GM12878 (cell line): ENCODE results near the gene SHC4. TPM values are rescaled to one million over a fixed set of nuclear protein-coding genes. Genes with fewer than 3 reads are reported as not detected.

ENCODE experiments used
- ATAC-seq: fragments of 200-7000 bp; cut with Tn5 transposase; 3 replicates; pipeline ENCODE4 v1.9.1; 2020; ENCODE audit warnings: mild to moderate bottlenecking, moderate library complexity
- BruUV-seq: library from RNA; stranded (reverse); fragments of 400-500 nt; replicated peaks from 2 replicates; lab custom pipeline; 2021; lab: Mats Ljungman, UMichigan
- CTCF ChIA-PET: fragments of 300-600 bp; sonication (Branson Sonifier 250); formaldehyde crosslinking; extraction: SDS; loops from one replicate; lab custom pipeline; 2021; ENCODE audit warnings: inconsistent platforms; lab: Yijun Ruan, JAX
- POLR2A ChIA-PET: fragments of 350-600 bp; formaldehyde crosslinking; extraction: SDS; loops from one replicate; lab custom pipeline; 2021; ENCODE audit warnings: inconsistent platforms; lab: Charles Lee
- RAD21 ChIA-PET: fragments of 300-600 bp; sonication (Branson Sonifier 250); formaldehyde crosslinking; loops from one replicate; lab custom pipeline; 2023; ENCODE audit warnings: antibody characterized with exemption; ENCODE audit not compliant: unreplicated experiment; lab: Charles Lee
- SMC1A ChIA-PET: fragments of 300-600 bp; sonication (Branson Sonifier 250); formaldehyde crosslinking; loops from one replicate; lab custom pipeline; 2023; ENCODE audit not compliant: unreplicated experiment, uncharacterized antibody; lab: Charles Lee
- DNase-seq: peaks from one replicate; pipeline ENCODE4 v3.0.0-alpha.2; 2011; ENCODE audit warnings: low read depth, low spot score
- FAIRE-seq: peaks from 3 replicates; lab custom pipeline; 2011; peaks lifted over from hg19 to GRCh38; lab: Jason Lieb, UNC
- H2AFZ ChIP-seq: 2 replicates; pipeline ENCODE4 v1.6.0; 2011; ENCODE audit warnings: low read depth, low read length, control low read depth; ENCODE audit not compliant: control insufficient read depth
- H3K27ac ChIP-seq: 2 replicates; pipeline ENCODE4 v1.5.1; 2011; ENCODE audit warnings: control low read depth; ENCODE audit not compliant: control insufficient read depth, insufficient read depth
- H3K27me3 ChIP-seq, 2 experiments: replicated peaks in 1 of 2; 2 replicates each; pipeline versions ENCODE4 v1.6.0 to v1.6.1; 2011; ENCODE audit warnings: low read length in 1 of 2; ENCODE audit not compliant: control insufficient read depth in 2 of 2, insufficient read depth in 2 of 2
- H3K36me3 ChIP-seq, 2 experiments: 2 replicates each; pipeline ENCODE4 v1.5.1; 2011; ENCODE audit warnings: low read length in 1 of 2; ENCODE audit not compliant: control insufficient read depth in 2 of 2, insufficient read depth in 2 of 2
- H3K4me1 ChIP-seq: 2 replicates; pipeline ENCODE4 v1.6.1; 2011; ENCODE audit warnings: mild to moderate bottlenecking, low read length, moderate library complexity, mixed read lengths; ENCODE audit not compliant: control insufficient read depth, insufficient read depth
- H3K4me2 ChIP-seq: 2 replicates; pipeline ENCODE4 v1.6.0; 2011; ENCODE audit warnings: control low read depth; ENCODE audit not compliant: control insufficient read depth, insufficient read depth
- H3K4me3 ChIP-seq: fragments of 200-600 bp; sonication (generic); 2 replicates; pipeline ENCODE4 v1.5.1; 2016
- H3K79me2 ChIP-seq: 2 replicates; pipeline ENCODE4 v1.6.0; 2011; ENCODE audit warnings: low read length; ENCODE audit not compliant: control insufficient read depth, insufficient read depth
- H3K9ac ChIP-seq: 2 replicates; pipeline ENCODE4 v1.8.0; 2011; ENCODE audit warnings: low read length, control low read depth, mixed read lengths; ENCODE audit not compliant: control insufficient read depth, insufficient read depth
- H3K9me3 ChIP-seq: replicated peaks from 3 replicates; pipeline ENCODE4 v1.5.1; 2011; ENCODE audit warnings: mild to moderate bottlenecking, low read length; ENCODE audit not compliant: control insufficient read depth, insufficient read depth
- H4K20me1 ChIP-seq: 2 replicates; pipeline ENCODE4 v1.6.0; 2011; ENCODE audit not compliant: control insufficient read depth, insufficient read depth
- BMI1 ChIP-seq: fragments of 450-650 bp; IDR thresholded peaks from 2 replicates; pipeline ENCODE4 v1.6.1; 2016; ENCODE audit warnings: mild to moderate bottlenecking, moderate library complexity, borderline replicate concordance
- CREB1 ChIP-seq: IDR thresholded peaks from 2 replicates; pipeline ENCODE4 v1.6.1; 2012; ENCODE audit warnings: low read depth, mild to moderate bottlenecking, inconsistent platforms
- HCFC1 ChIP-seq: fragments of 150-350 bp; IDR thresholded peaks from 2 replicates; pipeline ENCODE4 v1.6.1; 2014; ENCODE audit warnings: low read length
- HDGF ChIP-seq: fragments of 450-650 bp; IDR thresholded peaks from 2 replicates; pipeline ENCODE4 v1.6.1; 2016; ENCODE audit warnings: antibody characterized with exemption
- IKZF1 ChIP-seq: fragments of 450-650 bp; conservative IDR thresholded peaks from 2 replicates; pipeline ENCODE4 v1.6.1; 2017; ENCODE audit warnings: antibody characterized with exemption, mild to moderate bottlenecking
- IKZF2 ChIP-seq, 2 experiments: fragments of 450-650 bp; IDR thresholded peaks; 2 replicates each; pipeline ENCODE4 v1.6.1; 2017; ENCODE audit warnings: mild to moderate bottlenecking in 2 of 2, moderate library complexity in 2 of 2
- MXI1 ChIP-seq: fragments of 150-350 bp; IDR thresholded peaks from 2 replicates; pipeline ENCODE4 v1.6.1; 2011; ENCODE audit warnings: low read depth, mild to moderate bottlenecking, inconsistent platforms, low read length, improper control_type of control experiment
- NR2C1 ChIP-seq: fragments of 450-650 bp; IDR thresholded peaks from 2 replicates; pipeline ENCODE4 v1.6.1; 2017; ENCODE audit warnings: antibody characterized with exemption, mild to moderate bottlenecking, moderate library complexity
- PAX5 ChIP-seq: IDR thresholded peaks from 2 replicates; pipeline ENCODE4 v1.6.1; 2011; ENCODE audit warnings: low read depth, low read length, borderline replicate concordance
- RELA ChIP-seq: fragments of 450-650 bp; IDR thresholded peaks from 2 replicates; pipeline ENCODE4 v1.8.0; 2014; ENCODE audit warnings: borderline replicate concordance; ENCODE audit not compliant: partially characterized antibody
- RUNX3 ChIP-seq: IDR thresholded peaks from 2 replicates; pipeline ENCODE4 v1.6.1; 2012; ENCODE audit warnings: low read length, inconsistent platforms
- SUPT20H ChIP-seq: IDR thresholded peaks from 2 replicates; pipeline ENCODE4 v1.6.1; 2011; ENCODE audit warnings: low read depth, mild to moderate bottlenecking, low read length, moderate library complexity, borderline replicate concordance; ENCODE audit not compliant: control insufficient read depth
- TCF7 ChIP-seq: IDR thresholded peaks from 2 replicates; pipeline ENCODE4 v1.6.1; 2014; ENCODE audit warnings: antibody characterized with exemption, borderline replicate concordance
- WGBS: methylation state at CpG from one replicate; pipeline ENCODE4 v1.1.6; 2016; ENCODE audit warnings: low lambda C conversion rate; ENCODE audit not compliant: insufficient replicate concordance, insufficient coverage; ENCODE audit errors: missing lambda C conversion rate; 5-methylcytosine and 5-hydroxymethylcytosine counted together
- in situ Hi-C: fragments of 300-500 bp; cut with MboI; formaldehyde crosslinking; loops from 9 replicates; pipeline ENCODE4 v1.14.3; 2018; ENCODE audit warnings: mixed read lengths
- intact Hi-C: fragments of 100-400 bp; cut with micrococcal nuclease; formaldehyde crosslinking; loops from one replicate; pipeline ENCODE4 v1.14.2; 2022; ENCODE audit not compliant: unreplicated experiment
- polyA plus RNA-seq, 11 experiments: library from polyadenylated mRNA; depleted of rRNA in 4 of 11; unstranded in 6 of 11; stranded (reverse) in 5 of 11; fragments of >200 nt; fragmentation: Nextera tagmentation in 4 of 11; fragmentation: Illumina TruSeq in 1 of 11; extraction: Ambion mirVana in 4 of 11; extraction: Trizol in 1 of 11; gene quantifications; 1 replicate in 1 of 11; 2 replicates in 10 of 11; pipeline versions ENCODE4 v1.2.1 to v1.2.3, GENCODE V29; 2011 to 2016; ENCODE audit warnings: inconsistent platforms in 2 of 11, missing spikeins in 2 of 11, low read depth in 1 of 11
- total RNA-seq, 4 experiments: library from RNA; depleted of rRNA in 3 of 4; stranded (reverse); fragments of >200 nt in 3 of 4; fragmentation: Illumina TruSeq in 1 of 4; extraction: Trizol in 1 of 4; gene quantifications; 2 replicates each; pipeline versions ENCODE4 v1.2.1 to v1.2.3, GENCODE V29; 2013 to 2021
- TF ChIP-seq, protein P1 (sequence below): fragments of 450-650 bp; IDR thresholded peaks from 2 replicates; pipeline ENCODE4 v1.6.1; 2016; ENCODE audit warnings: mild to moderate bottlenecking
- TF ChIP-seq, protein P2 (sequence below): IDR thresholded peaks from 2 replicates; pipeline ENCODE4 v1.6.1; 2011; ENCODE audit warnings: low read depth, low read length, improper control_type of control experiment, borderline replicate concordance

The SHC4 gene
- total and polyA plus RNA-seq, 10 of the 15 experiments (the other 5 are each of a cell fraction or from before 2014, with no cell fraction given): 0.04 to 0.87 (median 0.14) TPM

DNA sequence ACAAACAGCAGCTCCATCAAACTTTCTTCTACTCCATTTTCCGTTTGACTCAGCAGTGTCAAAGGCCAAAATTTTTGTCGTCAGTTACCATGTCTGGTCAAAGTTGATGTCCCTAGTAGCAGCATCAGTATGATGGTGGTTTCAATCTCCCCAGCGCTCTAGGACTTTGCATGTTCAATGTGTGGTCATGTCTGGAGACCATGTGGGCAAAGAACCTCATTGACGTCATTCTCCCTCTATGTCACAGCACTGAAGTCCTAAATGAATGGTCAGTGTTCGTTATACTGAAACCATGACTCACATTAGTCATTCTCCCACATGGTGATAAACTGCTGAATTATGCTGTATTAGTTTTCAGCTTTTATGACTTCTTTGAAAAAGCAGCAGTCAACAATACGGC, 23.2 kb downstream of the SHC4 start (continued):
- peak; percentile 97 for TF ChIP-seq CREB1
- TF ChIP-seq, protein P1, sequence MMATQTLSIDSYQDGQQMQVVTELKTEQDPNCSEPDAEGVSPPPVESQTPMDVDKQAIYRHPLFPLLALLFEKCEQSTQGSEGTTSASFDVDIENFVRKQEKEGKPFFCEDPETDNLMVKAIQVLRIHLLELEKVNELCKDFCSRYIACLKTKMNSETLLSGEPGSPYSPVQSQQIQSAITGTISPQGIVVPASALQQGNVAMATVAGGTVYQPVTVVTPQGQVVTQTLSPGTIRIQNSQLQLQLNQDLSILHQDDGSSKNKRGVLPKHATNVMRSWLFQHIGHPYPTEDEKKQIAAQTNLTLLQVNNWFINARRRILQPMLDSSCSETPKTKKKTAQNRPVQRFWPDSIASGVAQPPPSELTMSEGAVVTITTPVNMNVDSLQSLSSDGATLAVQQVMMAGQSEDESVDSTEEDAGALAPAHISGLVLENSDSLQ: peak; percentile 43; the same call in 1 of the 2 replicates
- TF ChIP-seq NR2C1: peak; percentile 71
- TF ChIP-seq IKZF2 (IDR thresholded peaks at IDR 0.05): peak; percentile 75 to 87; a peak in 3 of 4 replicates
- TF ChIP-seq HCFC1: no peak
- peak; percentile 95 for TF ChIP-seq RUNX3

DNA sequence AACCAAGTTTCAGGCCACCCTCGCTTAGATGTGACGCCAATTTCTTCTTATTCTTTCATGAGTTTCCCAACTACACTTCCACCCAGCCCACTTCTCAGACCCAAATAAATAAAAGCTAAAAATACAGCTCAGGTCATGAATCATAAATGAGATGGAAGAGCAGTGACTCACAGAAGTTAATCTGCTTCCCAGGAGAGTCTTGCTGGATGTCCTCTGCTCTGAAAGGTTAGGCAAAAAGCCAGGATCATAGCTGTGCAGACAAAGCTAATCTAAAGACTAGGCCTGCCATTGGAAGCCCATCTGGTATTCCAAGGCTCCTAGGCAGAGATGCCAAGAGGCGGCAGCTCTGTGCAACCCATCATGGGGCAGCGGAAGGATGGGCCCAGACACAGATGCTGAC, 24.1 kb downstream of the SHC4 start:
- DNase-seq: no peak

More for the DNA sequence above, 24.1 kb downstream of the SHC4 start:
- Histone ChIP-seq H2AFZ (no peak overlapping the region), H3K27me3 (no peaks in the 10 kb centered on the region), H3K4me1 (peaks cover 3% of the 10 kb centered on the region; the same call in 1 of the 2 replicates), H3K9me3 (no peaks in the 10 kb centered on the region), H3K4me3 (no peak overlapping the region), H3K9ac (no peak overlapping the region), H3K4me2 (no peak overlapping the region), H3K27ac (no peak overlapping the region), H4K20me1 (no peaks in the 10 kb centered on the region), H3K79me2 (no peaks in the 10 kb centered on the region), H3K36me3 (no peaks in the 10 kb centered on the region)
- ATAC-seq: no peak
- intact Hi-C loops: loop anchor here (2.0 kb wide), 1 partner anchor 61 kb away; the partner anchor contains the start of gene EID1
- ChIA-PET SMC1A (interaction anchor here (1.1 to 2.9 kb wide), 11 partner anchors 10 to 206 kb away, joined by 3 to 40 read pairs (median 5); partner anchors contain the start of genes EID1 and SHC4), CTCF (interaction anchor here (1.2 to 2.6 kb wide), 8 partner anchors 16 to 582 kb away, joined by 3 to 11 read pairs (median 7); partner anchors contain the start of gene SHC4), RAD21 (interaction anchor here (0.8 to 3.4 kb wide), 7 partner anchors 15 to 78 kb away, joined by 3 to 25 read pairs (median 4); partner anchors contain the start of gene SHC4), POLR2A (interaction anchor here (1.2 to 1.4 kb wide), 2 partner anchors 26 to 36 kb away, joined by 4 to 5 read pairs; no protein-coding TSS in a partner anchor)
- TF ChIP-seq HDGF (no peak), RUNX3 (no peak), TCF7 (no peak), BMI1 (no peak), MXI1 (no peak), RELA (no peak), IKZF1 (no peak), PAX5 (no peak), SUPT20H (no peak)
- TF ChIP-seq, protein P2, sequence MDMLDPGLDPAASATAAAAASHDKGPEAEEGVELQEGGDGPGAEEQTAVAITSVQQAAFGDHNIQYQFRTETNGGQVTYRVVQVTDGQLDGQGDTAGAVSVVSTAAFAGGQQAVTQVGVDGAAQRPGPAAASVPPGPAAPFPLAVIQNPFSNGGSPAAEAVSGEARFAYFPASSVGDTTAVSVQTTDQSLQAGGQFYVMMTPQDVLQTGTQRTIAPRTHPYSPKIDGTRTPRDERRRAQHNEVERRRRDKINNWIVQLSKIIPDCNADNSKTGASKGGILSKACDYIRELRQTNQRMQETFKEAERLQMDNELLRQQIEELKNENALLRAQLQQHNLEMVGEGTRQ: no peak
- no TSS peak for BruUV-seq
- FAIRE-seq: no peak
- WGBS: 89% methylated on average over 4 of the region's 4 CpGs
- in situ Hi-C loops: no loop called here
